ENCODE data around the gene ZC3H11A. TPM values are rescaled to one million over a fixed set of nuclear protein-coding genes. Genes with fewer than 3 reads are reported as not detected.
A peak's percentile ranks its signal among the peaks of the same experiment; 100 is the strongest.

The ZC3H11A gene
- polyA plus RNA-seq (2012; rRNA removed), result 38.0 and 49.6 TPM in 2 replicates
- polyA plus RNA-seq (2012; cell fraction: cytosol; rRNA removed), result 46.4 and 51.3 TPM in 2 replicates
- 59.8 and 83.2 TPM in 2 replicates for polyA plus RNA-seq (2012; cell fraction: nucleus; rRNA removed)

GRCh38 chr1:203795441-203796235, at the start of gene ZC3H11A, which contains the start of gene ZBED6:
TSS of gene ZC3H11A (plus strand) at chr1:203795623. CDS start at chr1:203817071, 21,448 bp downstream.
TSS of gene ZBED6 (plus strand) at chr1:203795623. CDS start at chr1:203797523, 1,900 bp downstream.
- TF ChIP-seq REST (IDR thresholded peaks at IDR 0.05; ENCODE audit: low read depth, low read length), result no peak
- TF ChIP-seq RCOR1 (IDR thresholded peaks at IDR 0.05; ENCODE audit: low read length), result no peak
- peak; percentile 60 for TF ChIP-seq GABPA (IDR thresholded peaks at IDR 0.05; ENCODE audit: low read depth)
- no peak for TF ChIP-seq JUND (IDR thresholded peaks at IDR 0.05)
- peak; percentile 84 for TF ChIP-seq CHD2 (IDR thresholded peaks at IDR 0.05; ENCODE audit: low read length, partially characterized antibody)
- no peak for TF ChIP-seq TEAD4 (IDR thresholded peaks at IDR 0.05; ENCODE audit: borderline replicate concordance, insufficient read depth)
- 0 out of 2 replicates have a peak, but pooled peaks have one; percentile 67 for TF ChIP-seq POLR2AphosphoS5 (IDR thresholded peaks at IDR 0.05; ENCODE audit: low read depth, low read length)
- peak; percentile 46; the same call in 1 of the 2 replicates for TF ChIP-seq SIN3A (IDR thresholded peaks at IDR 0.05; ENCODE audit: borderline replicate concordance, low read depth, low read length)
- peak; percentile 42 for TF ChIP-seq NFIC (IDR thresholded peaks at IDR 0.05; ENCODE audit: borderline replicate concordance)
- TF ChIP-seq TAF1 (IDR thresholded peaks at IDR 0.05; ENCODE audit: borderline replicate concordance, low read depth, low read length), result peak; percentile 72
- TF ChIP-seq TCF12 (IDR thresholded peaks at IDR 0.05), result peak; percentile 17; the same call in 1 of the 2 replicates
- no peak for TF ChIP-seq ZBTB33 (IDR thresholded peaks at IDR 0.05; ENCODE audit: borderline replicate concordance, low read depth)
- TF ChIP-seq YY1 (IDR thresholded peaks at IDR 0.05; ENCODE audit: low read depth), result peak; percentile 98
- TF ChIP-seq USF1 (IDR thresholded peaks at IDR 0.05; ENCODE audit: borderline replicate concordance, low read depth), result peak; percentile 97
- peak; percentile 90 for TF ChIP-seq USF2 (IDR thresholded peaks at IDR 0.05; ENCODE audit: borderline replicate concordance, low read depth, low read length)
- TF ChIP-seq MXI1 (IDR thresholded peaks at IDR 0.05; ENCODE audit: low read depth, low read length), result peak; percentile 25; the same call in 1 of the 2 replicates
- TF ChIP-seq PBX3 (IDR thresholded peaks at IDR 0.05), result 0 out of 2 replicates have a peak, but pooled peaks have one; percentile 13
- TF ChIP-seq RXRA (IDR thresholded peaks at IDR 0.05; ENCODE audit: borderline replicate concordance, low read depth), result no peak
- TF ChIP-seq SMC3 (IDR thresholded peaks at IDR 0.05; ENCODE audit: low read depth, low read length), result no peak
- TF ChIP-seq MAX (IDR thresholded peaks at IDR 0.05; ENCODE audit: low read depth), result peak; percentile 82
- no peaks in the 10 kb centered on the region for H3K9me3 ChIP-seq
- DNase-seq, result peak; percentile 93
- peak within 1 kb of the TSS; percentile 97 for H3K9ac ChIP-seq
- ChIA-PET POLR2A (no interaction called here), CTCF (interaction anchor here (0.6 to 1.0 kb wide), 2 partner anchors 9 to 93 kb away, joined by 4 read pairs; no protein-coding TSS in a partner anchor)
- peak within 1 kb of the TSS; percentile 96 to 97 for H3K27ac ChIP-seq (ENCODE audit: low read depth in 2 of 2, low read length in 1 of 2)
- peaks cover 21 to 33% of the 10 kb centered on the region in 2 experiments; a peak in 3 of 4 replicates for H3K4me1 ChIP-seq (ENCODE audit: control insufficient read depth in 1 of 2, insufficient read depth in 2 of 2, low read depth in 1 of 2, low read length in 1 of 2)
- peak within 1 kb of the TSS; percentile 69 to 93 for H3K4me3 ChIP-seq (ENCODE audit: low read depth in 2 of 2, low read length in 1 of 2)
- H2AFZ ChIP-seq (ENCODE audit: low read depth), result peak within 1 kb of the TSS; percentile 98
- peaks cover 11% of the 10 kb centered on the region for H3F3A ChIP-seq (replicated peaks; ENCODE audit: insufficient read depth)
- H3K79me2 ChIP-seq (ENCODE audit: insufficient read depth), result peaks cover 48% of the 10 kb centered on the region
- 2% methylated on average over 49 of the region's 59 CpGs for WGBS (ENCODE audit: low lambda C conversion rate)
- peaks cover 43% of the 10 kb centered on the region for H4K20me1 ChIP-seq (ENCODE audit: insufficient read depth)
- H3K4me2 ChIP-seq, result peak within 1 kb of the TSS; percentile 95
- H3K9me2 ChIP-seq, result no peaks in the 10 kb centered on the region
- peaks cover 32 to 40% of the 10 kb centered on the region in 2 experiments for H3K36me3 ChIP-seq (replicated peaks in 1 of 2; ENCODE audit: control insufficient read depth in 1 of 2, insufficient read depth in 2 of 2, low read length in 1 of 2)
- no peaks in the 10 kb centered on the region for H3K27me3 ChIP-seq (ENCODE audit: insufficient read depth)

Measured in SK-N-SH (cell line).